HG03442 (cell line): ENCODE data around the gene PLAGL2.

Experiments used
- ATAC-seq: cut with Tn5 transposase; IDR thresholded peaks from one replicate; pipeline ENCODE4 v1.9.1; 2021; ENCODE audit warnings: mild to moderate bottlenecking, moderate library complexity; ENCODE audit not compliant: unreplicated experiment

PLAGL2 gene

GRCh38 chr20:32231847-32232246, 24.3 kb upstream of the PLAGL2 start:
- ATAC-seq: no peak

GRCh38 chr20:32231245-32231644, 23.7 kb upstream of the PLAGL2 start:
- ATAC-seq: no peak

DNA sequence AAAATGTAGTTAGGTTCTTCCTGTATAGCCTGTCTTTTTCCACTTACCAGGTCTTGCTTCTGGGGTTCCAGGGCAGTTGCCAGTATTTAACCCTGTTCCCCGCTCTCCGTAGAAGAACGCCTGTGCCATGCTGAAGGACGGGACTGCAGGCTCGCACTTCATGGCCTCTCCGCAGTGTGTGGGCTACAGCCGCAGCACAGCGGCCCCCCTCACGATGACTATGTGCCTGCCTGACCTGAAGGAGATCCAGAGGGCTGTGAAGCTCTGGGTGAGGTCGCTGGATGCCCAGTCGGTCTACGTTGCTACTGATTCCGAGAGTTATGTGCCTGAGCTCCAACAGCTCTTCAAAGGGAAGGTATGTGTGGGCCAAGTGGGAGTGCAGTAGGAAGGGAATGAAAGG, 23.2 kb upstream of the PLAGL2 start:
- ATAC-seq: no peak

DNA sequence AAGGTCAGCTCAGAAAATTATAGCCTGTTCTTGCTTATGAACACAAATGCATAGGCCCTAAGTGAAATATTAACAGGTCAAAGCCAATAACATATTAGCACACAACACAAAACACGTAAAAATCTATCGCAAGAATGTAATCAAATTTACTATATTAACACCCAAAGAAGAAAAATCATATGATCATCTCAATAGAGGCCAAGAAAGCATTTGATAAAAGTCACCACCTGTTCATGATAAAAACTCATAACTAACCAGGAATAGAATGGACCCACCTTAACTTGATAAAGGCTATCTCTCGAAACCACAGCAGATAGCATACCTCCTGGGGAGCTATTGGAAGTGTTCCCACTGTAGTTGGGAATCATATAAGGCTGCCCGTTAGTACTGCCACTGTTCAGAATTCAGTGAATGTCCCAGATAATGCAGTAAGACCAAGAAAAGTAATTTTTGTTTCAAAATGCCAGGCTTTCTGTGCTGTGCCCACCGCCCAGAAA, 21.8 kb upstream of the PLAGL2 start:
- no peak for ATAC-seq

GRCh38 chr20:32227744-32228688, 20.5 kb upstream of the PLAGL2 start:
- ATAC-seq: no peak

GRCh38 chr20:32227306-32227705, 19.8 kb upstream of the PLAGL2 start:
- ATAC-seq: no peak

DNA sequence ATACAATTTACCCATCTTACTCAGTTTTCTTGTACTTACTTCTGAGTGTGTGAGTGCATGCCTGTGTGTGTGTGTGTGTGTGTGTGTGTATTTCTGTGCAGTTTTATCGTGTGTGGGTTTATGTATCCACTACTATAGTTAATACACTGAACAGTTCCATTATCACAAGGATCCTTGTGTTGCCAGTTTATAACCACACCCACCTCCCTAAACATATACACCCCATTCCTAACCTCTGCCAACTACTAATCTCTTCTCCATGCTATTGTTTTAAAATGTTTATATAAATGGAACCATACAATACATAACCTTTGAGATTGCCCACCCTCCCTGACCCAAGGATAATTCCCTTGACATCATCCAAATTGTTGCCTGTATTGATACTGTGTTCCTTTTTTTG, 18.8 kb upstream of the PLAGL2 start:
- ATAC-seq: no peak

DNA sequence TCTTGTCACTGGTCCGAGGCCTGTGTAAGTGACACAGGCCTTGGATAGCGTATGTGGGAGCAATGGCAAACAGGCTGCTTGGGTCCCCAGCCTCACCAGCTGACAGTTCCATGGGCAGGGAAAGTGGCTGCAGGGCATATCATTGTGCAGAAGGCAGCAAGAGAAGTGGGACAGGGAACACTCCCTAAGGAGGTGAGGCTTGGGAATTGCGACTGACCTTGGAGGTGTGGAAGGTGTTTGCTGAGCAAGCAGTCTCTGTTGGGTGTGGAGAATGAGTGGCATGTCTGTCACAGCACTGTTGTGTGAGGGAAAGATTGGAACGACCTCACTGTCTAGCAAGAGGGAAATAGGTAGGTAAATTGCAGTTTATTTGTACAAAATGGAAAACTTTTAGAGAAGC, 16.9 kb upstream of the PLAGL2 start:
- ATAC-seq: no peak

DNA sequence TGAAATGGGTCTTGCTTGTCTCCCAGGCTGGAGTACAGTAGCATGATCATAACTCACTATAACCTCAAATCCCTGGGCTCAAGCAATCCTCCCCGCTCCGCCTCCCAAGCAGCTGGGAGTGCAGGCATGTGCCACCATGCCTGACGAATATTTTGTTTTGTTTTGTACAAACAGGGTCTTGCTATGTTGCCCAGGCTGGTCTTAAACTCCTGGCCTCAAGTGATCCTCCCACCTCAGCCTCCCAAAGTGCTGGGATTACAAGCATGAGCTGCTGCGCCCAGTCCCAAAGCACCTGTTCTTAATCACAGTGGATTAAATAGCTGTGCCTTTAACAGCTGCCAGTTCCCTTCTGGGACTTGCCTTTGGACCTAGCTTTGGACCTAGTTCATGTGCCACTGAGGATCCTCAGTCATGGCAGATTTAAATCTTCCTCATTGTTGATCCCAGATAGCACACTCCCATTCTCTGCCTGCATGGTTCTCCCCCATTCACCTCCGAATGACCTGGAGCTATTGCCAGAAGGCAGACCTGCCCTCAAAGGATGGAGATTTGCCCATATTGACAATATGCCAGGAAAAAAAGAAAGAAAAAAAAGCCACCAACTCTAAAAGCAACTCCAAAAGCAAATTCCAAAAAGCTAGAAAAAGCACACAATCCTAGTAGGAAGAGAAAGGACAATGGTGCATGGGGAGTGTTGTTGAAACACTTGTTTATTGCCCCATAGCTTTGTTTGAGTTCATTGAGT, 10.8 kb upstream of the PLAGL2 start:
- ATAC-seq: no peak

DNA sequence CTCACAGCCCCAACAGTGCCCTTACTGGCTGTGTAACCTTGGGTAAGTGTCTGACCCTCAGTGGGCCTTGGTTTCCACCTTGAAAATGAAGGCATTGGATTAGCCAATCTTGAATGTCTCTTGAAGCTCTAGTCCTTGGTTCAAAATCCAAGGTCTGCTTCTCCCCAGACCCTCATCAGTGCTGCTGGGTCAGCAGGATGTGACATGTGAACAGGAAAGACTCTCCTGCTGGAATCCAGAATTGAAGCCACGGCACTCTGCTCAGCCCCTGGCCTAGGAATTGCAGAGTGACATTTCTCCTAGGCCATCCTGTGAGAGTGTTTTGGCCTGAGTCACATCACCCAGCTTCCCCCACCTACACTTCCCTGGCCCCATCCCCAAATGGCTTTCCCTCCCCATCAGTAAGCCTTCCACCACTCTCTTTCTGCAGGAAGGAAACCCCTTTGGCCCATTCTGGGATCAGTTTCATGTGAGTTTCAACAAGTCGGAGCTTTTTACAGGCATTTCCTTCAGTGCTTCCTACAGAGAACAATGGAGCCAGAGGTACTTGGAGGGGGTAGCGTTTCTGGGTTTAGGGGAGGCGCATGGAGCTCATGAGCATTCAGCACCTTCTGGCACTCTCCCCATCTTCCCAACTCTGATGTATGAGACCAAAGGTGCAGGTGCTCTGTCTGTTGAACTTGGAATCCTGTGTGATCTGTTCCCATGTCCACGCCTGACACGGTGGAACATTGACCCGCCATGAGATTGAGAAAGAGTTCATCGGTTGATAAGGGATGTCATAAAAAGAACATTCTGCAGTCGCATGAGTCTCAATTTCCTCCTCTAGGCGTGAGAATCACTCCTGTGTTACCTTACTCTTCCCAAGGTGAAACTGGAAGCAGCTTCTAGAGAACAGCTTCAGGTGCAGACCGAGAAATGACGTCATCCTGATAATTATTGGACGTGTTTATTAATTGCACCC, 8.9 kb upstream of the PLAGL2 start:
- no peak for ATAC-seq

GRCh38 chr20:32215729-32216128, 8.2 kb upstream of the PLAGL2 start:
- ATAC-seq: no peak

DNA sequence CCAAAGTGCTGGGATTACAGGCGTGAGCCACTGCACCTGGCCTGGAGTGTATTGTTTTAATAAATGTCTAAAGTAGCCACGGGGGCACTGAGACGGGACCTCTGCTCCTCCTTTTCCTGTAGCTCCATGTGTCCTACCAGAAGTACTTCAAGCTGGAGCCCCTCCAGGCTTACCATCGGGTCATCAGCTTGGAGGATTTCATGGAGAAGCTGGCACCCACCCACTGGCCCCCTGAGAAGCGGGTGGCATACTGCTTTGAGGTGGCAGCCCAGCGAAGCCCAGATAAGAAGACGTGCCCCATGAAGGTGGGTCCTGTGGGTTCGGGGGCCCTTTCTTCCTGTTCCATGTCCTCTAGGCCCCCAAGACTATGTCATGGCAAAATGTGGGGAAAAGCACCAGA, 7.6 kb upstream of the PLAGL2 start:
- no peak for ATAC-seq

DNA sequence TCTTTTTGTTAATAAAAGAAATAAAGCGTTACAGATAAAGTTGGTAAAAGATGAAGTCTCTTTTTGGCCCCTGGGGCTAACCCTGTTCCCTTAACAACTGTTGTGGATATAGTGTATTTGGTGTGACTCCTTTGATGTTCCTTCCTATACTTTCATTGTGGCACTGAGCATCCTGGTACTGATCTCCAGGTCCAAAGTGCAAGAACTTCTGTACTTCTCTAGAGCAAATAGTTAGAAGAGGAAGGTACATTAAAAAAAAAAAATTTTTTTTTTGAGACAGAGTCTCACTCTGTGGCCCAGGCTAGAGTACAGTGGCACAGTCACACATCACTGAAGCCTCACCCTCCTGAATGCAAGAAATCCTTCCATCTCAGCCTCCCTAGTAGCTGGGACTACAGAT, 6.3 kb upstream of the PLAGL2 start:
- ATAC-seq: no peak

- ATAC-seq: no peak
Measured at GRCh38 chr20:32209850-32210605, 2.5 kb upstream of the PLAGL2 start.

DNA sequence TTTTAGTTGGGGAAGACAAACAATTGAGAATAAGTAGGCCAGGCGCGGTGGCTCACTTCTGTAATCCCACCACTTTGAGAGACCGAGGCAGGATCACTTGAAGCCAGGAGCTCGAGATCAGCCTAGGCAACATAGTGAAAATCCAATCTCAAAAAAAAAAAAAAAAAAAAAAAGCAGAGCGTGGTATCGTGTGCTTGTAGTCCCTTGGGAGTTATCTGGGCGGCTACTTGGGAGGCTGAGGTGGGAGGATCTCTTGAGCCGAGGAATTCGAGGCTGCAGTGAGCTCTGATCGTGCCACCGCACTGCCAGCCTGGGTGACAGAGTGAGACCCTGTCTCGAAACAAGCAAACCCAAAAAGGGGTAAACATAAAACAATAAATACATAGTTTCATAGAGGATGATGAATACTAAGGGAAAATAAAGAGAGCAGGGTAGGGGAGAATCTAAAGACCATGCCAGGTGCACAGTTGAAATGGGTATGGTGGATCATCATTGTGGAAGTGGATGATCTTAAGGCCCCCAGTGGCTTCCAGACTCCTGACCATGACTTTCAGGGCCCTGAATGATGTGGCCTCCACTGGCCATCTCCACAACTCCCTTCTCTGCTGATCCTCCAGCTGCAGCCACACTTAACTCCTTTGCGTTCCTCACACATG, 1.1 kb upstream of the PLAGL2 start:
- no peak for ATAC-seq

DNA sequence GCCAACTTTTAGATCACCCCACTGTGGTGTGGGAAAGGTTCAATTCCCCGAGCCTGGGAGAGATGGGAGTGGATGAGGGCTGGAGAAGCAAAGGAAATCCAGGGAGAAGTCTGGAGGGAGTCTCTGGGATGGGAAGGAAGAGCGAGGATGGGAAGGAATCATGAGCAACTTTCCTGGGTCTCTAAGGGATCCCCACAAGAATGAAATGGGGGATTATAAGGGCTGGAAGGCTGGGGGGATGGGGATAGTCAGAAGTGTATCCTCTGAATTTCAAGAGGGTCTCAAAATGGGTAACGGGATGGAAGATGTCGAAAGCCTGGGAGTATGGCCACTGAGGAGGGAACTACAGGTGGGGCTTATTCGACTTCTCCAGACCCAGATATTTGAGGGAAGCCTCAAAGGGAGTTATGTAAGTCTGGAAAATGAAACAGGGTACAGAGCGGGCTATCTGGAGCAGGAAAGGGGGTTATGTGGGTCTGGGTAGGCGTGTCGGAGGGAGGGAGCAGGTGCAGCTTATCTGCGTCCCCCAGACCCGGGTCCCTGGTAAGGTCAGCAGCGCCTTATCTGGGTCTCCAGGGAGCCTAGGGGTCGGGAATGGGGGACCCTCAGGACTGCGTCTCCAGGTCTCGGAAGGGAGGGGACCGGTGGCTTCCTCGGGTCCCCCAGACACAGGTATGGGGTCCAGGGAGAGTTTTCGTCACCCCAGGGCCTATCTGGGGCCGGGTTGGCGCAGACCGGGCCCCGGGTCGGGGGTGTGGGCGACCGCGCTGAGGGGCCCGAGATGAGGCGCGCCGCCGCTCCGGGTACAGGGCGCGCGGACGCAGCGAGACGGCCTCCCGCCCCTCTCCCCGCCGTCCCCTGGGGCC, 550 bp downstream of the PLAGL2 start:
- no peak for ATAC-seq

DNA sequence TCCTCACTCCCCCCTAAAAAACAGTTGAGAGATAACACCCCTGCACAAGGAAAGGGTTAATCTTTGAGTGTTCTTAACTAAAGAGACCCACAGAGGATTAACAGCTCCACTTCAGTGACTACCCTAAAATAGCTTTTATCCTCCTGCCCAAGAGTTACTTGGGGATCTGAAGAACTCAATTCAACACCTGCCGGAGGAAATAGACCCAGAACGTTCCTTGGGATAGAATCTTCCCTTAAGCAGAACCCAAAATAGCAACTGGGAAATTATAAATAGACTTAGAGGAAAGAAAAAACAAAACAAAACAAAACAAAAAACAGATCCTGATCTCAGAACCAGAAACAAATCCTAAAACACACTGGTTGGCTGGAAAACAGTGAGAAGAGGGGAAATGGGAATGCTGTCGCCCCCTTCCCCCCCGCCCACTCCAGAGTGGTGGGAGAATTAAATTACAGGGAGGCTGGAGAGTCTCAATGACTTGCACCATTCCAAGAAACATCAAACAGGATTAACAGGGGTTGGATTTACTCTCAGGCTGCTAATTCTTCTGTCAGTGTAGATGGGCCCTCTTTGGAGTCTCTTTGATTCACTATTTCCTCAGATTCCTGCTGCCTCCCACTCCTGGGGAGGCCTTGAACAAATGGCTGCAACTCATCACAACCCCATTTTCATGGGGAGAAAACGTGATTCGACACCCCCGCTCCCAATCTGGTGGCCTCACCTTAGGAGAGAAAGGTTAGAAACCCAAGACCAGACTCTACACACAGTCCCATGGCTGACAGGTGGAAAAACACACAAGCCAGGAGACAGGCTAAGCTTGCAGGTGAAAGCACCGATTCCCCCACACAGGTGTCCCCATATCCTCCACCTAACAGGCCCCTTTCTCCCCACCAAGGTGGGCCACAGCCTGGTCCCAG, 1.4 kb downstream of the PLAGL2 start:
- ATAC-seq: no peak
